ENCODE data around the gene MBNL1.

The MBNL1 gene

GRCh38 chr3:152317184-152317583 is 48.5 kb downstream of the MBNL1 start:
- DNase-seq (no peak), ATAC-seq (ENCODE audit: insufficient read depth, low read depth) (no peak)
- Histone ChIP-seq H3K4me3 (ENCODE audit: low read depth in 1 of 2, low read length in 2 of 2) (no peak overlapping the region), H4K20me1 (ENCODE audit: insufficient read depth, low read length) (peaks cover 71% of the 10 kb centered on the region), H3K4me1 (ENCODE audit: insufficient read depth, low read length) (0 out of 2 replicates have a peak, but pooled peaks cover 4% of the 10 kb centered on the region), H3K27ac (ENCODE audit: low read length) (no peak overlapping the region), H3K9ac (ENCODE audit: low read depth, low read length) (no peak overlapping the region), H3K79me2 (ENCODE audit: insufficient read depth, low read length) (peaks cover 100% of the 10 kb centered on the region), H3K27me3 (ENCODE audit: insufficient read depth, low read length, poor library complexity) (no peaks in the 10 kb centered on the region), H3K36me3 (ENCODE audit: insufficient read depth, low read length) (peaks cover 44% of the 10 kb centered on the region), H3K4me2 (ENCODE audit: insufficient read depth, low read length) (no peak overlapping the region), H2AFZ (ENCODE audit: low read depth, low read length) (no peak overlapping the region), H3K9me3 (ENCODE audit: insufficient read depth, low read length, severe bottlenecking) (no peaks in the 10 kb centered on the region)
- no peak for TF ChIP-seq EZH2 (IDR thresholded peaks at IDR 0.05; ENCODE audit: borderline replicate concordance, low read depth, low read length, severe bottlenecking)
- no peak for TF ChIP-seq CTCF (IDR thresholded peaks at IDR 0.05; ENCODE audit: borderline replicate concordance, extremely low read depth, low read length, poor library complexity, severe bottlenecking)

- Histone ChIP-seq H3K27ac (ENCODE audit: low read length) (no peak overlapping the region), H3K79me2 (ENCODE audit: insufficient read depth, low read length) (peaks cover 100% of the 10 kb centered on the region), H3K4me3 (ENCODE audit: low read depth in 1 of 2, low read length in 2 of 2) (no peak overlapping the region), H3K4me2 (ENCODE audit: insufficient read depth, low read length) (no peak overlapping the region), H4K20me1 (ENCODE audit: insufficient read depth, low read length) (peaks cover 73% of the 10 kb centered on the region), H3K9me3 (ENCODE audit: insufficient read depth, low read length, severe bottlenecking) (no peaks in the 10 kb centered on the region), H3K4me1 (ENCODE audit: insufficient read depth, low read length) (0 out of 2 replicates have a peak, but pooled peaks cover 4% of the 10 kb centered on the region), H3K36me3 (ENCODE audit: insufficient read depth, low read length) (peaks cover 49% of the 10 kb centered on the region), H2AFZ (ENCODE audit: low read depth, low read length) (no peak overlapping the region), H3K27me3 (ENCODE audit: insufficient read depth, low read length, poor library complexity) (no peaks in the 10 kb centered on the region), H3K9ac (ENCODE audit: low read depth, low read length) (no peak overlapping the region)
- no peak for TF ChIP-seq CTCF (IDR thresholded peaks at IDR 0.05; ENCODE audit: borderline replicate concordance, extremely low read depth, low read length, poor library complexity, severe bottlenecking)
- TF ChIP-seq EZH2 (IDR thresholded peaks at IDR 0.05; ENCODE audit: borderline replicate concordance, low read depth, low read length, severe bottlenecking): no peak
- no peak for DNase-seq
- no peak for ATAC-seq (ENCODE audit: insufficient read depth, low read depth)
Measured at GRCh38 chr3:152317956-152318355, 49.2 kb downstream of the MBNL1 start.

DNA sequence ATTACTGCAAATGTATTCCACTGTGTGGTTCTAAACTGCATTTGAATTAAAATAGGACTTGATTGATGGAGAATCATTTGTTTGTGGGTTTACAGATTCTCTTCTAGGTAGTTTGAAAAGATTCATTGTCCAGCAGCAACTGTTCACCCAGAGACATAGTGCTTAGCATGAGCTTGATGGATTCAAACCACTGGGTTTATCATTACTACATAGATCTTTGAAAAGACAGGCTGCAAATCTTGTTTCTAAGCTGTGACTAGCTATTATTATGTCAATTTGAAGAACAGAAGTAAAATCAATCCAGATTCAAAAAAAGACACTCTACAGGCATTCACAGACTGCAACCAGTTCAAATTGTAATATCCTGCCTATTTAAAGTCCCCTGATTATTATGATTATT is 49.8 kb downstream of the MBNL1 start:
- Histone ChIP-seq H4K20me1 (ENCODE audit: insufficient read depth, low read length) (peaks cover 70% of the 10 kb centered on the region), H3K9me3 (ENCODE audit: insufficient read depth, low read length, severe bottlenecking) (no peaks in the 10 kb centered on the region), H2AFZ (ENCODE audit: low read depth, low read length) (no peak overlapping the region), H3K27me3 (ENCODE audit: insufficient read depth, low read length, poor library complexity) (no peaks in the 10 kb centered on the region), H3K36me3 (ENCODE audit: insufficient read depth, low read length) (peaks cover 46% of the 10 kb centered on the region), H3K4me2 (ENCODE audit: insufficient read depth, low read length) (no peak overlapping the region), H3K79me2 (ENCODE audit: insufficient read depth, low read length) (peaks cover 100% of the 10 kb centered on the region), H3K4me1 (ENCODE audit: insufficient read depth, low read length) (0 out of 2 replicates have a peak, but pooled peaks cover 4% of the 10 kb centered on the region), H3K27ac (ENCODE audit: low read length) (no peak overlapping the region), H3K9ac (ENCODE audit: low read depth, low read length) (no peak overlapping the region), H3K4me3 (ENCODE audit: low read depth in 1 of 2, low read length in 2 of 2) (no peak overlapping the region)
- DNase-seq (no peak), ATAC-seq (ENCODE audit: insufficient read depth, low read depth) (no peak)
- no peak for TF ChIP-seq EZH2 (IDR thresholded peaks at IDR 0.05; ENCODE audit: borderline replicate concordance, low read depth, low read length, severe bottlenecking)
- no peak for TF ChIP-seq CTCF (IDR thresholded peaks at IDR 0.05; ENCODE audit: borderline replicate concordance, extremely low read depth, low read length, poor library complexity, severe bottlenecking)

DNA sequence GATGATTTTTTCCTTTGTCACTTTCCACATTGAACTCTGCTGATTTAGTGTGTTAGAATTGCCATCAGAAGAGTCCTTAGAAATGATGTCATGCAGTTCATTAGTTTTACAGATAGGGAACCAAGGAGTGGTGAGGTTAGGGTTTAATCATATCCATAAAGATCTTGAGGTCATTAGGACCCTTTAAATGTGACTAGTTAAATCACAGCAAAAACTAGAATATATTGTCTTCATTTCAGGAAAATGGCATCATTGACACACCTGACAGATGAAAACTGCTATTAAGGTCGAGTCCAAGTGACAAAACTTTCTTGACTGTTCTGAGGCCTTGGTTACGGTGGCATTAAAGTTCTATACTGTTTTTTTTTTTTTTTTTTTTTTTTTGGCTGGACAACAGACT is 50.5 kb downstream of the MBNL1 start:
- H3K4me1 ChIP-seq (ENCODE audit: insufficient read depth, low read length): 0 out of 2 replicates have a peak, but pooled peaks cover 4% of the 10 kb centered on the region
- H3K79me2 ChIP-seq (ENCODE audit: insufficient read depth, low read length): peaks cover 100% of the 10 kb centered on the region
- H3K4me2 ChIP-seq (ENCODE audit: insufficient read depth, low read length): no peak overlapping the region
- H3K36me3 ChIP-seq (ENCODE audit: insufficient read depth, low read length): peaks cover 47% of the 10 kb centered on the region
- H3K9ac ChIP-seq (ENCODE audit: low read depth, low read length): no peak overlapping the region
- peaks cover 71% of the 10 kb centered on the region for H4K20me1 ChIP-seq (ENCODE audit: insufficient read depth, low read length)
- no peak overlapping the region for H2AFZ ChIP-seq (ENCODE audit: low read depth, low read length)
- TF ChIP-seq EZH2 (IDR thresholded peaks at IDR 0.05; ENCODE audit: borderline replicate concordance, low read depth, low read length, severe bottlenecking) (no peak), CTCF (IDR thresholded peaks at IDR 0.05; ENCODE audit: borderline replicate concordance, extremely low read depth, low read length, poor library complexity, severe bottlenecking) (no peak)
- no peaks in the 10 kb centered on the region for H3K27me3 ChIP-seq (ENCODE audit: insufficient read depth, low read length, poor library complexity)
- H3K9me3 ChIP-seq (ENCODE audit: insufficient read depth, low read length, severe bottlenecking): no peaks in the 10 kb centered on the region
- no peak for ATAC-seq (ENCODE audit: insufficient read depth, low read depth)
- H3K4me3 ChIP-seq (ENCODE audit: low read depth in 1 of 2, low read length in 2 of 2): no peak overlapping the region
- H3K27ac ChIP-seq (ENCODE audit: low read length): no peak overlapping the region
- no peak for DNase-seq

Measured in DND-41 (cell line).